IMR-90 (cell line): ENCODE results near the gene DENND5A. TPM values are rescaled to one million over a fixed set of nuclear protein-coding genes. Genes with fewer than 3 reads are reported as not detected.

Experiments used
- ATAC-seq: fragments of 200-7000 bp; cut with Tn5 transposase; 2 replicates; pipeline ENCODE4 v1.9.1; 2020; ENCODE audit warnings: low read depth, mild to moderate bottlenecking, moderate library complexity
- BruUV-seq: library from RNA; stranded (reverse); fragments of 400-500 nt; replicated peaks from 2 replicates; lab custom pipeline; 2021; lab: Mats Ljungman, UMichigan
- CTCF ChIA-PET: fragments of 300-600 bp; formaldehyde crosslinking; extraction: SDS; loops from one replicate; lab custom pipeline; 2021; ENCODE audit warnings: antibody characterized with exemption; lab: Yijun Ruan, JAX
- POLR2A ChIA-PET: fragments of 300-600 bp; sonication (Branson Sonifier 250); formaldehyde crosslinking; loops from one replicate; lab custom pipeline; 2022; ENCODE audit warnings: antibody characterized with exemption; ENCODE audit not compliant: unreplicated experiment; lab: Charles Lee
- DNase-seq: peaks from one replicate; pipeline ENCODE4 v3.0.0; 2013
- H2AFZ ChIP-seq: replicated peaks from 2 replicates; pipeline ENCODE3; 2013; ENCODE audit warnings: low read length, mild to moderate bottlenecking; ENCODE audit not compliant: poor library complexity
- H2AK5ac ChIP-seq: 2 replicates; pipeline ENCODE4 v1.6.1; 2013; ENCODE audit warnings: low read depth, low read length, inconsistent platforms
- H2AK9ac ChIP-seq: replicated peaks from 2 replicates; pipeline ENCODE3; 2013; ENCODE audit warnings: mild to moderate bottlenecking, low read depth, low read length, moderate library complexity; ENCODE audit not compliant: poor library complexity
- H2BK120ac ChIP-seq: 2 replicates; pipeline ENCODE4 v1.6.1; 2013; ENCODE audit warnings: low read depth, low read length, inconsistent platforms
- H2BK15ac ChIP-seq: 3 replicates; pipeline ENCODE4 v1.6.1; 2013; ENCODE audit warnings: low read depth, low read length, inconsistent platforms
- H2BK20ac ChIP-seq: 2 replicates; pipeline ENCODE4 v1.6.1; 2013; ENCODE audit warnings: low read depth, mild to moderate bottlenecking, inconsistent platforms, low read length, moderate library complexity
- H2BK5ac ChIP-seq: 2 replicates; pipeline ENCODE4 v1.6.1; 2013; ENCODE audit warnings: mild to moderate bottlenecking, low read depth, low read length, inconsistent platforms; ENCODE audit not compliant: poor library complexity, severe bottlenecking
- H3K14ac ChIP-seq: replicated peaks from 2 replicates; pipeline ENCODE4 v1.6.1; 2013; ENCODE audit warnings: low read depth, low read length, inconsistent platforms
- H3K18ac ChIP-seq: 2 replicates; pipeline ENCODE4 v1.6.1; 2013; ENCODE audit warnings: low read depth, low read length, control low read depth
- H3K23ac ChIP-seq: 2 replicates; pipeline ENCODE4 v1.6.1; 2013; ENCODE audit warnings: low read depth, low read length, inconsistent platforms
- H3K27ac ChIP-seq: 2 replicates; pipeline ENCODE4 v1.5.1; 2013; ENCODE audit warnings: mild to moderate bottlenecking, control low read depth, low read length; ENCODE audit not compliant: insufficient read depth
- H3K27me3 ChIP-seq: 2 replicates; pipeline ENCODE4 v1.6.1; 2013; ENCODE audit warnings: low read length; ENCODE audit not compliant: control insufficient read depth, insufficient read depth
- H3K36me3 ChIP-seq: 2 replicates; pipeline ENCODE4 v1.6.1; 2013; ENCODE audit warnings: low read length, mixed read lengths; ENCODE audit not compliant: control insufficient read depth, insufficient read depth
- H3K4ac ChIP-seq: 2 replicates; pipeline ENCODE4 v1.6.1; 2013; ENCODE audit warnings: low read depth, low read length, inconsistent platforms
- H3K4me1 ChIP-seq: 2 replicates; pipeline ENCODE4 v1.6.1; 2013; ENCODE audit warnings: low read length, mixed read lengths; ENCODE audit not compliant: control insufficient read depth, insufficient read depth
- H3K4me2 ChIP-seq: 2 replicates; pipeline ENCODE4 v1.6.1; 2013; ENCODE audit warnings: low read depth, mild to moderate bottlenecking, control low read depth, low read length, moderate library complexity
- H3K4me3 ChIP-seq: 2 replicates; pipeline ENCODE4 v1.5.1; 2013; ENCODE audit warnings: low read depth, mild to moderate bottlenecking, control low read depth, low read length, moderate library complexity; ENCODE audit not compliant: insufficient read depth
- H3K56ac ChIP-seq: 2 replicates; pipeline ENCODE4 v1.6.1; 2013; ENCODE audit warnings: low read length, inconsistent platforms; ENCODE audit not compliant: insufficient read depth; ENCODE audit errors: extremely low read depth
- H3K79me1 ChIP-seq, 2 experiments: 2 replicates each; pipeline ENCODE4 v1.6.1; 2013; ENCODE audit warnings: low read length in 2 of 2, inconsistent platforms in 1 of 2, low read depth in 1 of 2
- H3K9ac ChIP-seq: 2 replicates; pipeline ENCODE4 v1.6.1; 2013; ENCODE audit warnings: low read depth, low read length, control low read depth
- H3K9me1 ChIP-seq: 2 replicates; pipeline ENCODE4 v1.6.1; 2013; ENCODE audit warnings: low read length, inconsistent platforms; ENCODE audit not compliant: insufficient read depth
- H3K9me3 ChIP-seq: 2 replicates; pipeline ENCODE4 v1.6.1; 2013; ENCODE audit warnings: low read length; ENCODE audit not compliant: control insufficient read depth, insufficient read depth
- H4K20me1 ChIP-seq: 2 replicates; pipeline ENCODE4 v1.6.1; 2013; ENCODE audit warnings: low read length, inconsistent platforms; ENCODE audit not compliant: insufficient read depth
- H4K5ac ChIP-seq: 2 replicates; pipeline ENCODE4 v1.6.1; 2013; ENCODE audit warnings: mild to moderate bottlenecking, low read depth, low read length, control low read depth
- H4K8ac ChIP-seq, 2 experiments: 2 replicates each; pipeline ENCODE4 v1.6.1; 2013; ENCODE audit warnings: low read depth in 2 of 2, low read length in 2 of 2, control low read depth in 1 of 2, inconsistent platforms in 1 of 2
- H4K91ac ChIP-seq: 2 replicates; pipeline ENCODE4 v1.6.1; 2013; ENCODE audit warnings: low read depth, low read length, inconsistent platforms; ENCODE audit not compliant: insufficient read depth
- BHLHE40 ChIP-seq: fragments of 150-350 bp; IDR thresholded peaks from 2 replicates; pipeline ENCODE4 v1.6.1; 2016; ENCODE audit warnings: mild to moderate bottlenecking, low read depth, low read length
- CHD1 ChIP-seq: IDR thresholded peaks from 2 replicates; pipeline ENCODE4 v1.6.1; 2012; ENCODE audit warnings: low read depth, low read length, improper control_type of control experiment
- ELK1 ChIP-seq: fragments of 150-350 bp; IDR thresholded peaks from 2 replicates; pipeline ENCODE4 v1.6.1; 2016; ENCODE audit warnings: low read depth, mild to moderate bottlenecking, low read length, moderate library complexity, borderline replicate concordance
- FOS ChIP-seq: fragments of 150-350 bp; IDR thresholded peaks from 2 replicates; pipeline ENCODE4 v1.6.1; 2016; ENCODE audit warnings: low read depth, low read length
- MAFK ChIP-seq: IDR thresholded peaks from 2 replicates; pipeline ENCODE4 v1.6.1; 2012; ENCODE audit warnings: low read depth, low read length, improper control_type of control experiment
- MAZ ChIP-seq: IDR thresholded peaks from 2 replicates; pipeline ENCODE4 v1.6.1; 2012; ENCODE audit warnings: low read depth, mild to moderate bottlenecking, low read length, improper control_type of control experiment, moderate library complexity, borderline replicate concordance
- NFE2L2 ChIP-seq: fragments of 150-350 bp; IDR thresholded peaks from 2 replicates; pipeline ENCODE4 v1.6.1; 2016; ENCODE audit warnings: low read depth, mild to moderate bottlenecking, low read length
- RAD21 ChIP-seq: IDR thresholded peaks from 2 replicates; pipeline ENCODE4 v1.6.1; 2012; ENCODE audit warnings: low read length, improper control_type of control experiment
- RCOR1 ChIP-seq: IDR thresholded peaks from 2 replicates; pipeline ENCODE4 v1.6.1; 2012; ENCODE audit warnings: mild to moderate bottlenecking, low read length, improper control_type of control experiment; ENCODE audit not compliant: insufficient replicate concordance
- SMC3 ChIP-seq: fragments of 150-350 bp; IDR thresholded peaks from 2 replicates; pipeline ENCODE4 v1.6.1; 2016; ENCODE audit warnings: low read depth, mild to moderate bottlenecking, antibody characterized with exemption, low read length, moderate library complexity
- WGBS, 2 experiments: methylation state at CpG; one replicate each; pipeline versions ENCODE4 v1.1.5 to v1.1.7; 2013; ENCODE audit warnings: missing lambda C conversion rate in 2 of 2; ENCODE audit not compliant: insufficient read length in 1 of 2; ENCODE audit errors: extremely low coverage in 2 of 2; 5-methylcytosine and 5-hydroxymethylcytosine counted together
- dilution Hi-C: fragments of 300-500 bp; cut with HindIII; formaldehyde crosslinking; loops from one replicate; pipeline ENCODE4 v1.14.3; 2018; ENCODE audit warnings: low sequenced_read_pairs; ENCODE audit not compliant: unreplicated experiment
- in situ Hi-C: fragments of 300-500 bp; cut with MboI; formaldehyde crosslinking; loops from 3 replicates; pipeline ENCODE4 v1.14.3; 2019; ENCODE audit warnings: low sequenced_read_pairs, inconsistent platforms, mixed read lengths
- intact Hi-C: fragments of 100-400 bp; cut with micrococcal nuclease; formaldehyde crosslinking; loops from 2 replicates; pipeline ENCODE4 v1.10.0; 2022
- polyA plus RNA-seq, 3 experiments: library from polyadenylated mRNA; depleted of rRNA; stranded (reverse); fragments of >200 nt; gene quantifications; 2 replicates each; pipeline ENCODE4 v1.2.3, GENCODE V29; 2012; ENCODE audit warnings: low replicate concordance in 1 of 3
- total RNA-seq: library from RNA; depleted of rRNA; stranded (reverse); fragments of >200 nt; gene quantifications from 2 replicates; pipeline ENCODE4 v1.2.3, GENCODE V29; 2012
- TF ChIP-seq, protein P1 (sequence below): fragments of 150-350 bp; IDR thresholded peaks from 2 replicates; pipeline ENCODE4 v1.6.1; 2017; ENCODE audit warnings: mild to moderate bottlenecking, antibody characterized with exemption, low read length, low read depth

Gene DENND5A
- total and polyA plus RNA-seq, 2 of the 4 experiments (the other 2 are of a cell fraction) = 179 to 192 TPM

DNA sequence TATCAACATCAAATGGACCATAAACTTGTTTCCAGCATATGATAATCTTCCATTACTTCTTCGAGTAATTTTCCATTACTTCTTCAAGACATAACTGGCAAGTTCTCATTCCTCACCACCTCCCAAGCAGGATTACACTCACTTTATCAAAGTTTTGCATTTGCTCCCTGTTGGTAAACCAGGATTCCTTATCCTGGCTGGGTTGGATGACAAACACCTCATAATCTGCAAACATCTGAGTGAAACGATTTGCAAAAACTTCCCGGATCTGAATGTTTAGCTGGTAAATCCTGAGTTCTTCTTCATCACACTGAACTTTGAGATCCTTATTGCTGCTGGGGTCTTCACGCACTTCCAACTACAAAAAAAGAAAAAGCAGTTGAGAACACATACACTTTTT, 86.4 kb downstream of the DENND5A start:
- ATAC-seq (no peak), DNase-seq (no peak)
- WGBS, 2 experiments = 83% methylated on average over 1 of the region's 4 CpGs; no CpG with 5 or more reads in 1 of the 2 experiments
- Histone ChIP-seq H2AK5ac (no peak overlapping the region), H3K4me1 (peaks cover 2% of the 10 kb centered on the region; the same call in 1 of the 2 replicates), H3K4me3 (no peak overlapping the region), H3K9me1 (peaks cover 4% of the 10 kb centered on the region; the same call in 1 of the 2 replicates), H3K27me3 (no peaks in the 10 kb centered on the region), H4K5ac (no peak overlapping the region), H2BK5ac (no peak overlapping the region), H3K18ac (no peak overlapping the region), H3K36me3 (peaks cover 39% of the 10 kb centered on the region), H3K4me2 (no peak overlapping the region), H3K4ac (no peak overlapping the region), H3K23ac (no peak overlapping the region), H3K9me3 (no peaks in the 10 kb centered on the region), H2AK9ac (no peak overlapping the region), H3K79me1 (peaks cover 31 to 49% of the 10 kb centered on the region in 2 experiments), H2AFZ (no peak overlapping the region), H4K91ac (no peak overlapping the region), H3K9ac (no peak overlapping the region), H3K14ac (no peak overlapping the region), H2BK20ac (no peak overlapping the region), H3K27ac (no peak overlapping the region), H3K56ac (no peak overlapping the region), H2BK120ac (no peak overlapping the region), H2BK15ac (no peak overlapping the region), H4K8ac (no peak overlapping the region), H4K20me1 (peaks cover 5% of the 10 kb centered on the region; the same call in 1 of the 2 replicates)
- ChIA-PET CTCF (no interaction called here), POLR2A (no interaction called here)
- in situ Hi-C loops = no loop called here
- no TSS peak for BruUV-seq
- intact Hi-C loops = loop anchor here (10.0 kb wide), 2 partner anchors 206 to 236 kb away; partner anchors contain the start of gene IPO7
- no peak for TF ChIP-seq ELK1
- no peak for TF ChIP-seq FOS
- TF ChIP-seq NFE2L2 = no peak
- no peak for TF ChIP-seq BHLHE40
- TF ChIP-seq CHD1 = no peak
- TF ChIP-seq, protein P1, sequence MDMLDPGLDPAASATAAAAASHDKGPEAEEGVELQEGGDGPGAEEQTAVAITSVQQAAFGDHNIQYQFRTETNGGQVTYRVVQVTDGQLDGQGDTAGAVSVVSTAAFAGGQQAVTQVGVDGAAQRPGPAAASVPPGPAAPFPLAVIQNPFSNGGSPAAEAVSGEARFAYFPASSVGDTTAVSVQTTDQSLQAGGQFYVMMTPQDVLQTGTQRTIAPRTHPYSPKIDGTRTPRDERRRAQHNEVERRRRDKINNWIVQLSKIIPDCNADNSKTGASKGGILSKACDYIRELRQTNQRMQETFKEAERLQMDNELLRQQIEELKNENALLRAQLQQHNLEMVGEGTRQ = no peak
- no peak for TF ChIP-seq SMC3
- TF ChIP-seq MAFK = no peak
- no peak for TF ChIP-seq RAD21
- TF ChIP-seq MAZ = no peak
- TF ChIP-seq RCOR1 = no peak
- dilution Hi-C loops = no loop called here
